Retina (tissue), 1 donor: ENCODE data around the gene NRG2.

Experiments used
- DNase-seq: peaks from one replicate; pipeline ENCODE4 v3.0.0-alpha.2; 2016

Gene NRG2

DNA sequence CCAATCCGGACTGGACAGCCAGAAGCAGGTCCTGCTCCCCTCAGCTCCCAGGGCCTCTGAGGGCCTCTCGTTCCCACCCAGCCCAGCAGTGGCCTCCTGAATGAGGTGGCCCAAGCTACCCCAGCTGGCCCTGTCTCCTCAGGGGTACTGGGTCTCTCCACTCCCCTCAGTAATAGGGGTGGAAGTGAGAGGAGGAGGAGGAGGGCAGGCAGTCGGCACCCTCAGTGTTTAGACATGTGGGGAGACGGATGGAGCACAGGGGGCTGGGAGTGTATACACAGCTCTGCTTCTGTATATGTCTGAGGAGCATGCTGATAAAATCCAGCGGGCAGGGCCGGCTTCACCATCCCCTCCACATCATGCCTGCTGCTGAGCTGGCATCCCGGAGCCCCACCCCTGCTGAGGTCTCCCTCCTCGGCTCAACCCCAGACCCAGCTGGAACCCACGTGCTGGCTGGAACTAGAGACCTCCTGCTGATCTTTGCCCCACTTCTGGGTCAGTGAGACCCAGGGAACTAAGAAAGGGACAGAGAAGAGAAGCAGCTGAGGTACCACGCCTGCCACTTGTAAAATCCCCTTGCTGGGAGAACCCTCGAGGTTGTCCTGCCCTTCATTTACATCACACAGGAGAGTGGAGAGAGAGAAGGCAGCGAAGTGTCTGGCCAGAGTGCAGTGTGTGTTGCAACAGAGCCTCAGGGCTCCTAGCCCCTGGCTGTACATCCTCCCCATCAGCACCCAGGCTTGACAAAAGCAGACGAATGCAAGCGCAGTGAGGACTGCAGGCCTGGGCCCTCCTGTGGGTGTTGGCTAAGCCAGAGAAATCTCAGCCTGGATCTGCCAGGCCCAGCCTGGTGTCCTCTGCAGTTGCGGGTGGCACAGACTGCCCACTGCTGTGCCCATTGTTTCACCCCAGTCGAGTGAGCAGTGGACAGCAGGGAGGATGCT is 170.0 kb downstream of the NRG2 start:
- peak; percentile 46 for DNase-seq

DNA sequence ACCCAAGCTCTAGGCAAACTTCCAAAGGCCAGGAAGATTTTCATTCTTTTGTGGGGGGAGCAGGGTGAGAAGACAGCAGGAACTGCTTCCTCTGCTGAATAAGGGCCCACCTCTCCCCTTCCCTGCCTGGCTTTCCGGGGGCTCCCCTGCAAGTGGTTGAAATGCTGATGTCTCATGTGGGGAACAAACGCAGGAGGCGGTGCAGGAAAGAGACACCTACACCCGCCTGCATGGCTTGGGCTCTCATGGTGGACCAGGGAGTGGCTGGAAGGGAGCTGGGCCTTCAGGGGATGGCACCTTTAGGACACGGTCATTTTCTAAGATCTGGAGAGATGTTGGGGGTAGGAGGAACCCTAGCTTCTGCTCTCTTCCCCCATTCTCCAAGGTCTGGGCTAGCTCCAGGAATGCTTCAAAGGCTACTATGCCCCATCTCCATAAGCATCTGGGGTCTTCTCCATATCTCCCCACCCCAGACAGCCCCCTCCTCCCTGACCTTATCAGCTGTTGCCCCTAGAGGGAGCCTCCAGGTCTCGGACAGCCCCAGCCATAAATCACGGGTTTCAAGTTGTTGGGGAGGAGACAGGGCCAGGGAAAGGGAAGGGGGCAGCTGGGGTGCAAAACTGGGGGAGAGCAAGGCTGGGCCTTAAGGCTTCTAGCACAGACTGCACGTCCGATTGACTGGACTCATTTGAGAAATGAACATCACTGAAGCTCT is 170.9 kb downstream of the NRG2 start:
- no peak for DNase-seq

DNA sequence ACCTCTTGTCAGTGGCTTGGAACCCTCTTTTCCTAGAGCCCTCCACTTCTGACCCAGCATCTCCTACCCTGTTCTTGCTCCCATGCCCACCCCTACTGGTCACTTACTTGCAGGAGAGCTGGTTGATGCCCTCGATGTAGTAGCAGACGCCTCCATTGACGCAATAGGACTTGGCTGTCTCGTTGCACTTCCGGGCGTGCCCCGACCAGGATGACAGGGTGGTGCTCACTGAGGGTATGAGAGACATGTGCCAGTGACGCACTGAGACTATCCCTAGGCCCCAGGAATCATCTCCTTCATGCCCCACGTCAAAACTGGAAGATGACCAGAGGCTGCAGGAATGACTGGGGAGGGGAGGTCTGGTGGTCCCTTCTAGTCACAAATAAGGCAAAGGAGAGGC is 171.5 kb downstream of the NRG2 start:
- DNase-seq: no peak

- DNase-seq: no peak
Observed at GRCh38 chr5:139870677-139871076, 172.4 kb downstream of the NRG2 start.

DNA sequence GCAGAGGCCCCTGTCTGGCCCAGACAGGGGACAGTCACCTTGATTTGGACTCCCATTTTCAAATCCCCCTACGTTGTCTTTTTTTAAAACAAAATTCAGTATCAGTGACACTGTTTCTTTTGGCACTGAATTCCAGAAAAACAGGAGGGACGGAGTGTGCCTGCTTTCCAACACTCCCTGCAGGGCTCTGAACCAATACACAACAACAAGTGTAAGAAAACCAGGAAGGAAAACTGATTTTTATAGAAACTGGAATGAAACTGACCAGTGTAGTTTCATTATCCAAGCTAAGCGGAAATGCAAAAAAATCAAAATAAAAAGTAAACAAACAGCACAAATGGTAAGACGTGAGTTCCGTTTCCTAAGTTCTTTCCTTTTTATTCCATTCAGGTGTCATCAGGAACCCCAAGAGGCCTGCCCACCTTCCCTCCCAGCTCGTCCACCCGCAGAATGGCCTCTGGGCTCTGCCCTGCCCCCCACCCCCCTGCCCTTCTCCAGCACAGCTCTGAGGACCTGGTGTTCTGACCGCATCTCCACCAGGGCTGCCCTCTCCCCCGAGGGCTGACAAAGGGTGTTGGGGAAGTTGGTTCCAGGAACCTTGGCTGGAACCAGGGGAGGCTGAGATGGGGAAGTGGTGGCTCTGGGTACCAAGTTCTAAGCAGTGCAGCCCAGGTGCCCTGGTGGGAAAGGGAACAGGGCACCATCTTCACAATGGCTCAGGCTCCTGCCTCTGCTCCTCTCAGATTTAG is 173.9 kb downstream of the NRG2 start:
- no peak for DNase-seq

- no peak for DNase-seq
Observed at GRCh38 chr5:139867581-139867980, 175.5 kb downstream of the NRG2 start.

- no peak for DNase-seq
Observed at GRCh38 chr5:139867109-139867508, 176.0 kb downstream of the NRG2 start.

- no peak for DNase-seq
Observed at GRCh38 chr5:139864716-139865483, 178.2 kb downstream of the NRG2 start.

- peak; percentile 80 for DNase-seq
Observed at GRCh38 chr5:139863855-139864558, 179.1 kb downstream of the NRG2 start.

DNA sequence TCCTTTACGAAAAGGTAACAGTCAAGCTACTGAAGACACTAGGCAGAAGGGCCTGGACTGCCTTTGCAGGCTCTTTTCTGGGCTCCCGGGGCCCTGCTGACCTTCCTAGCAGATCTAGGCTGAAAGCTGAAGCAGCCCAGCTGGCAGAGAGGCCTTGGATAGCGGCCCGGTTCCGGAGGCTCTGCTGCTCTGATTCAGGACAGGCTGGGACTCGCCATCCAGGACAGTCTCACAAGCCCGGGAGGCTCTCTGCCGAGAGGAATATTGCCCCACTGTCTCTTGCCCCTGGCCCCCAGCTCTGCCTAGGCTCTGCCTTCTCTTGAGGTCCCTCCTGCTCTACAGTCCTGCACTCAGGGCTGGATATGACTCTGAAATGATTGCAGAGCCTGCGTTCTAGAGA is 179.7 kb downstream of the NRG2 start:
- no peak for DNase-seq

DNA sequence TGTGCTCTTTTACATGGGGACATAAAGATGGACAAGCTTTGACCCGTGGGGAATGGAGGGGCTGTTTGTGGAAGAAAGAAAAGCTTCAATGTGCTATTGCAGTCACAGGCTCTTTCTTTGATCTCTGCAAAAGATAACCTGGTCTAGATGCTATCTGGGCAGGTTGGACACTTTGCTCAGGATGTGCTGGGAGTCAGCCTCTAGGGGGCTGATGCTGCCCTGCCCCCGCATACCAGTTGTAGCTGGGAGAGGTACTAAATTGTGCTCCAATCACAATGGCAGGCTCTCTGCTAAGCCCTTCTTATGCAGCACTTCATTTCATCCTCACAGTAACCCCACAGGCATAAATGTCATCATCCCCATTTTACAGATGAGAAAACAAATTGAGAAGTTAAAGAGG is 180.3 kb downstream of the NRG2 start:
- DNase-seq: no peak

DNA sequence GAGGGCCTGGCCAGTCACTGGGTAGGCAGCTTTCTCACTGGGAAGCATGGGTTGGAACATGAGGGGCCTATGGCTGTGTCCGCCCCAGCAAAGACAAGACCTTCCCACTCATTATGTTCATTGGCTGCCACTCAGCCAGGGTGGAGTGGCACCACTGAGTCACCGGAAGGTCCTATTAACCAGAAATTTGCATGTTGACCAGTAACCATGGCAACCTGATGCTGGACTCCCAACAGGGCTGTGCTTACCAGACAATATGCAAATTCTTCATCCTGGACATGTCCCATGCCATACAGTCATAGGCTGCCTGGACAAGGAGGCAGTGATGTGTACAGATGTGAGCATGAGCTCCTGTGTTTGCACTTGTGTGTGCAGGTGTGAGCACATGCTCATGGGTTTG is 180.8 kb downstream of the NRG2 start:
- no peak for DNase-seq

DNA sequence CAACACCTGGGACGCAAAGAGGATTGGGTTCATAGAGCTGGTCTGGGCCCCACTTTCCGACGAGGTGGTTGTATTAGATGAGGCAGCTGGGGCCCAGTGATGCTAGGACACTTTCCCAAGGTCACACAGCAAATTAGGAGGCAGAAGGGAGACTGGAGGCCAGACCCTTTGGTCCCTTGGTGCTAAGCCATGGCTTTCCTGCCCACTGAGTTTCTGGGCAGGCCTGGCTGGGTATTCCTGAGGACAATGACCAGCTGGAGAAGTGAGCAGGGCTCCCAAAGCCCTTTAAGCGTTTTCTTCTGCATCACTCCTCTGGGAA is 181.3 kb downstream of the NRG2 start:
- no peak for DNase-seq

DNA sequence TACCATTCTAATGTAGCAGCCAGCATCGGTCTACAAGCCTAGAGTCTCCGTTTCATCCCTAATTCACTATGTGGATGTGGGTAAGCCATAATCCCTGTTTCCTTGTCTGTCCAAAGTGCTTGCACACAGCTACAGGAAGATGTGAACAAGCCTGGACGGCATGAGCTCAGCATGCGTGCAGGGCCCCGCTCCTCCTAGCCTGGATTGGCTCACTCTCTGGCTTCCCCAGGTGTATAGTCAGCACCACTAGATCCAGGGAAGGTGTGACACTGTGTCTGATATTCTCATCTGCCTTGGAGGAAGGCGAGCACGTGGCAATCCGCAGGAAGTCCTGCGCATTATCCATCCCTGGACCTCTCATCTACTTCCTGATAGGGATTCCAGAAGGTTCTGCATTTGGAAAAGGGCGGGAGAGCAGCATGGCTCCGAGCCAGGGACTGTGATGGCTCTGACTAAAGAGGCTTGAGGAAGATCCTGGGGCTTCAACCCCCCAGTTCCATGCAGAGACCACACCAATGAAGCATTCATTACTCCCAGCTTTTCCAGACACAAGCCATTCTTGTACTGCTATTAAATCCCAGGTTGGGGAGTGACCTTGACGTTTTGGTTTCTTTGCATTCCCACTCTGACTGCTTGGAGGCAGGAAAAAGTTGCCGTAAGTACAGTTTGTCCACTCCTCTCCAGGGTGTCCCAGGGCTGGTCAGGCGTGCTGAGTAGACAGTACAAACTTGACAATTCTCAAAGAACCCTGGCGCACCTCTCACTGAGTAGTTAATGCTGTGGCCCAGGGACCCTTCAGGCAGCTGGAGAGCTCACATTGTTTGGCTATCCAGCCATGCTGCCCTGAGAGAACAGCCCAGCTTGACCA is 181.8 kb downstream of the NRG2 start:
- no peak for DNase-seq

DNA sequence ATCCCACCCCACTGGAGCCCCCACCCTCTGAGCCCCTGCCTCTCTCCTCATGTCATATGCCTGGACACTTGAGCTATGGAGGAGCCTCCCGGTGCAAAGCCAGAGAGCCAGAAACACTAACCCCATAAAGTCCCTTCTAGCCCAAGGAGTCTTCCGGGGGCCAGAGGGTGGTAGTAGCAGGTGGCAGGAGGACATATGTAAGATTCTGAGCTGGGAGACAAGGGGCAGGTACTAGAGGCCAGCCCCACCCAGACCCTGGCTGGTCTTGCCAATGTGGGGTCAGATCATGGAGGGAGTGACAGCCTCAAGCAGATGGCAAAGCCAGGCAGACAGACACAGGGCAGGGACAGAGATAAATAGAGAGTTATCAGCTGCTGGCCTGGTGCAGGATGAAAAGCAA is 184.1 kb downstream of the NRG2 start:
- no peak for DNase-seq

DNA sequence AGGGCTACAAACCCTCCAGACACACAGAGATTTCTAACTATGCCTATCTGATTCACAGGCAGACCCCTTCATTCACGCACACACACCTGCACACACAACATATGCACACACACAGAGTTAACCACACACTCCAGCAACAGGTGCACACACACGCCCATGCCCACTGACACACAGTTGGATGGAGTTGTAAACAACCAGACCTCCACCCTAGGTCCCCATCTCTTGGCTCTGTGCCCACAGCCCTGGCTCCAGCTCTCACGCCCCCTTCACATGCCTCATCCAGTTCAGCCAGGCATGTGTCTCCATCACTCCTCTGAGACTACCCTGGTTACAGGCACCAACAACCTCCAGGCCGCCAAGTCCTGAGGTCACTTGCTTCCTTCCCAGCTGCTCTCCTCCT is 186.4 kb downstream of the NRG2 start:
- no peak for DNase-seq

GRCh38 chr5:139855946-139856540 is 187.1 kb downstream of the NRG2 start:
- DNase-seq: no peak

GRCh38 chr5:139855451-139855850 is 187.6 kb downstream of the NRG2 start:
- DNase-seq: no peak

DNA sequence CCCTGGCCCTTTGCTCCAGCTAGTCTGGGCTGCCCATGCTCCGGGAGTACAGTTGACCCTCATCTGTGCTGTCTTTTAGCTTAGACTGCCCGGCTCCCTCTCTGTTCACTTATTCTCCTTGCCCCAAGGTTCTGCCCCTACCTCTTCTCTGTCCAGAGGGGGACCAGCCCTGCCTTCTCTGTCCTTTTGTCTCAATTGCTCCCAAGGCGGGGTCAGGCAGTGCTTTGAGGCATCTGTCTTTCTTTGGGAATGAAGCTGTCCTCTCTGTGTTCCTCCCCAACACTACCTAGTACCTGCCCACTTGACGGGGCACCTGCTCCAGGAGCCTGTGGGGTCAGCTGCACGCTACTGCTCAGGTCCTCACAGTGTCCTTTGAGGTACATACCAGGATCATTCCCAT is 188.1 kb downstream of the NRG2 start:
- no peak for DNase-seq

DNA sequence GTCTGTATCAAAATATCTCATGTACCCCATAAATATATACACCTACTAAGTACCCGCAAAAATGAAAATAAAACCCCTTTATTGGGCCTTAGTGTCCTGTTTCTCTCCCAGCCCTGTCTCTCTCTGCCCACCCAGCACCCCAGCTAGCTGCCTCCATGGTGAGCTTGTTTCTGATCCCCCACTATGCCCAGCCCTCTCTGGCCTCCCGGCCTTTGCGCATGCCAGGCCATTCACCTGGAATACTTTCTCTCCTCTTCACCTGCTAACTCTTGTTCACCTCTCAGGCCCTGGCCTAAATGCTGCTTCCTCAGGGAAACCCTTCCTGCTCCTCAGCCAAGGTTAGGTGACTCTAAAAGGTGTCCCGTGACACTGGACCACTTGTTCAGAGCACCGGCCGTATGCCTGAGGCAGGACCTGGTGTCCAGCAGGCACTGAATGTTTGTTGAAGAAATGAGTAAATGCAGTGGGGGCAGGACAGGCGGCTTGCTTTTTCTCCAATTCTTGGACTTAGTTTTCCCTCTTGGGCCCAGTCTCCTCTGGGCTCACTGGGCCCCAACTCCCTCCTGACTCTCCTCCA is 189.0 kb downstream of the NRG2 start:
- DNase-seq: no peak
